ENCODE measurements around the gene GET4.

- no peak for TF ChIP-seq CTCF (IDR thresholded peaks at IDR 0.05)
- no peak for TF ChIP-seq EZH2 (IDR thresholded peaks at IDR 0.05)
Observed at GRCh38 chr7:828793-829561, 47.4 kb upstream of the GET4 start.
